HG02759 (cell line): ENCODE results near the gene AMY2B.
"Not testable (repeated sequence)": the region's sequence is repeated elsewhere in the genome, so short reads cannot be mapped to it uniquely, and the experiment has no call there.

Experiments
- ATAC-seq: cut with Tn5 transposase; IDR thresholded peaks from one replicate; pipeline ENCODE4 v1.9.1; 2021; ENCODE audit warnings: mild to moderate bottlenecking, moderate library complexity; ENCODE audit not compliant: unreplicated experiment

The AMY2B gene

DNA sequence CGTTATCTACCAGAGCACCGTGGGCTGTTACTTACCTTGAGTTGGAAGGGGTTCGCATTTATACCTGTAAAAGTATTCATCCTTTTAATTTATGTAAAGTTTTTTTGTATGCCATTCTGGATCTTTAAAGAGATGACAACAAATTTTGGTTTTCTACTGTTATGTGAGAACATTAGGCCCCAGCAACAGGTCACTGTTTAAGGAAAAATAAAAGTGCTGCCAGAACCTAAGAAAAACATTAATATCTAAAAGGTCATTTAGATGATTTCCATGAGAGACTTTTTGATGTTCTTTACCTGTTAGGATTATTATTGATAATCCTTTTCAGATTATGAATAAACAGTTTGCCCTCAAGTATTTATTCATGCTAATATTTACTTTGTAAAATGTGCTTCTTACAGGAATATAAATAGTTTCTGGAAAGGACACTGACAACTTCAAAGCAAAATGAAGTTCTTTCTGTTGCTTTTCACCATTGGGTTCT lies 45.6 kb downstream of the AMY2B start, which contains the start of gene AMY2A:
Gene AMY2A, plus strand, starts transcription at position 434 of the 484 bp plus-strand sequence. Its CDS starts 14 bp downstream, at position 448.
- ATAC-seq: not testable (repeated sequence)

DNA sequence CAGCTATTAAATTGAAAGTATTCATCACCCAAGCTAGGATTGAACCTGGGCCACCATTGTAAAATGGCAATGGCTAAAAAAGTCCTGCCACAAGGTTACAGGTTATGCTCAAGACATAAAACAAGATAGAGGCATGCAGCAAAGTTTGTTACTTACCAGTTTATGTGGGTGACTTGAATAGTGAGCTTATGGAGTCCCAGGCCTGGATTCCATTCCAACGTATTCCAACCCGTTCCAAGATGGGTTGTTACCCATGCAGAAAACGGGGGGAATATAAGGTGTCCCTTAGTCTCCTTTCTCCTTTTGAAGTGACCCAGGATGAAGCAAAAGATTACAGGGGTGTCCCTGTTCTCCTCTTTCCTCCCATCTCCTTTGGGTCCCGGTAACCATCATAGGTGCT lies 56.0 kb downstream of the AMY2B start:
- not testable (repeated sequence) for ATAC-seq
